ENCODE results near the gene AP5S1.
"Not testable (repeated sequence)": the region's sequence is repeated elsewhere in the genome, so short reads cannot be mapped to it uniquely, and the experiment has no call there.

Gene AP5S1

GRCh38 chr20:3804254-3804751 lies 16.0 kb upstream of the AP5S1 start:
- in situ Hi-C loops (cut with MboI; ENCODE audit: low sequenced_read_pairs), result no loop called here

GRCh38 chr20:3804781-3805180 lies 15.6 kb upstream of the AP5S1 start:
- in situ Hi-C loops (cut with MboI; ENCODE audit: low sequenced_read_pairs), result no loop called here

- in situ Hi-C loops (cut with MboI; ENCODE audit: low sequenced_read_pairs), result no loop called here
Measured at GRCh38 chr20:3808544-3808943, 11.8 kb upstream of the AP5S1 start.

GRCh38 chr20:3811467-3812258 lies 8.7 kb upstream of the AP5S1 start:
- in situ Hi-C loops (cut with MboI; ENCODE audit: low sequenced_read_pairs), result no loop called here

DNA sequence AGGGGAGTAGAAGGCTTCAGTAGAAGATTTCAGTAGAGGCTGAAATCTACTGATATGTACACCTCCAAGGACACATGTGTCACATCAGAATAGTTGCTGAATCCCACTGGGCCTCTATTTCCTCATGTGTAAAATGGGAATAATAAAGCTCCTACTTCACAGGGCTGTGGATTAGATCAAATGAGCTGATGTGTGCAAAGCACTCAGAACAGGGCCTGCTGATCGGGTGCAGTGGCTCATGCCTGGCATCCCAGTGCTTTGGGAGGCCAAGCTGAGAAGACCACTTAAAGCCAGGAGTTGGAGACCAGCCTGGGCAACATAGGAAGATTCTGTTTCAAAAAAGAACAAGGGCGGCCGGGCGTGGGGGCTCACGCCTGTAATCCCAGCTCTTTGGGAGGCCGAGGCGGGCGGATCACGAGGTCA lies 8.1 kb upstream of the AP5S1 start:
- in situ Hi-C loops (cut with MboI; ENCODE audit: low sequenced_read_pairs), result no loop called here

- in situ Hi-C loops (cut with MboI; ENCODE audit: low sequenced_read_pairs), result no loop called here
Measured at GRCh38 chr20:3812975-3813847, 7.1 kb upstream of the AP5S1 start.

DNA sequence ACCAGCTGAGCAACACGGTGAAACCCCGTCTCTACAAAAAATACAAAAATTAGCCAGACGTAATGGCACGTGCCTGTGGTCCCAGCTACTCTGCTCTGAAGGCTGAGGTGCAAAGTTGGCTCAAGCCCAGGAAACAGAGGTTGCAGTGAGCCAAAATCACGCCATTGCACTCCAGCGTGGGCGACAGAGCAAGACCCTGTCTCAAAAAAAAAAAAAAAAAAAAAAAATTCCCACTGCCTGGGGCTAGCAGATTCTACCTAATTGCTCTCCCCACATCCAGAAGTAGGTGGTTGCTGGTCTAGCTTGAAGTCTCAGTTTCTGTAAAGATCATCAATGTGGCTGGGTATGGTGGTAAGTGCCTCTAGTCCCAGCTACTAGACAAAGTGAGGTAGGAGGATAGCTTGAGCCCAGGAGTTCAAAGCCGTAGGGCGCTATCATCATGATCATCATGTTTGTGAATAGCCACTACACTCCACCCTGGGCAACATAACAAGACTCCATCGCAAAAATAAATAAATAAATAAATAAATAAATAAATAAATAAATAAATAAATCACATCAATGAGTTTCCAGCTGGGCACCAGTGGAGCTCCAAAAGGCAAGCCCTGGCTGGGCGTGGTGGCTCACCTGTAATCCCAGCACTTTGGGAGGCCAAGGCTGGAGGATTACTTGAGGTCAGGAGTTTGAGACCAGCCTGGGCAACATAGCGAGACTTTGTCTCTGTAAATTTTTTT lies 6.3 kb upstream of the AP5S1 start:
- in situ Hi-C loops (cut with MboI; ENCODE audit: low sequenced_read_pairs), result no loop called here

DNA sequence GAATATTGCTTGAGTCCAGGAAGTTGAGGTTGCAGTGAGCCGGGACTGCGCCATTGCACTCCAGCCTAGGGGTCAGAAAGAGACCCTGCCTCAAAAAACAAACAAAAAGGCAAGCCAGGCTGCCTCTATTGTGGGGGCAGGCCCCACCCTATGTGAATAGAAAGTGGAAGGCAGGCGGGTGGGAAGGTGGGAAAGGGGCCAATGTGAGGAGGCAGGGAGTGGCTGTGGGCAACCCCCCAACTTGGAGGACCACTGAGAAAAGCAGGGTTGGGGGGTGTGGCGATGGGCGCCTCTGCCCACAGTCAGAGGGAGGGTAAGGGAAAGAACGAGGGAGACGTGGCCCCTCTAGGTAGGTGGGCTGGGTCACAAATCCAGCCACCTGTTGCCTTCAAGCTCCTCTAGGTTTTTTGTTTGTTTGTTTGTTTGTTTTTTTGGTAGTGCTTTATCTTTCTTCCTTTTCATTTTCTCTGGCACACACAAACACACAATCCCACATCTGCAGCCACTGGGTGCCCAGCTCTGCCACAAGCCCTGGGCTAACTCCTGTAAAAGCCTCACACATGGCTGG lies 5.3 kb upstream of the AP5S1 start:
- in situ Hi-C loops (cut with MboI; ENCODE audit: low sequenced_read_pairs), result no loop called here

DNA sequence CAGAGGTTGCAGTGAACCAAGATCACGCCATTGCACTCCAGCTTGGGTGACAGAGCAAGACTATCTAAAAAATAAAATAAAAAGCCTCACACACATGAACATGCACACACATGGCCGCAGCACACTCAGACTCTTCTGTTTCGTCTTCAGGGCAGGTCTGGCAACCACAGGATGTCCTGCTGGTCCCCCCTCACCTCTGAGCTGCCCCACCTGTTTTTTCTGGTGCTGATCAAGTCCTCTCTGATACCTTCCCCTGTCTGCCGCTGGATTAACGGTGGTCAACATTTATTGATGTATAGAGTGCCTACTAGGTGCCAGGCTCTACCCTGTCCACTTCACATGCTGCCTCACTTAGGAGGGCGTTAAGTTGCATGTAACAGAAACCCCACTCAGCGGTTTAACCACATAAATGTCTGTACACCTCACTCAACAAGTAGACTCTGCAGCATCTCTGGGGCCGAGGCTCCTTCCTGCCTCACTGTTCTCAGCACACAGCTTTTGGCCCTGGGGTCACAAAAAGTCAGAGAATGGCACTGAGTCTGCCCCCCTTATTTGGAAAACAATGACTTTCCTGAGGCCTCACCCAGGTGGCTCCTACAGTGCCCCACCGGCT lies 4.5 kb upstream of the AP5S1 start:
- in situ Hi-C loops (cut with MboI; ENCODE audit: low sequenced_read_pairs), result no loop called here

DNA sequence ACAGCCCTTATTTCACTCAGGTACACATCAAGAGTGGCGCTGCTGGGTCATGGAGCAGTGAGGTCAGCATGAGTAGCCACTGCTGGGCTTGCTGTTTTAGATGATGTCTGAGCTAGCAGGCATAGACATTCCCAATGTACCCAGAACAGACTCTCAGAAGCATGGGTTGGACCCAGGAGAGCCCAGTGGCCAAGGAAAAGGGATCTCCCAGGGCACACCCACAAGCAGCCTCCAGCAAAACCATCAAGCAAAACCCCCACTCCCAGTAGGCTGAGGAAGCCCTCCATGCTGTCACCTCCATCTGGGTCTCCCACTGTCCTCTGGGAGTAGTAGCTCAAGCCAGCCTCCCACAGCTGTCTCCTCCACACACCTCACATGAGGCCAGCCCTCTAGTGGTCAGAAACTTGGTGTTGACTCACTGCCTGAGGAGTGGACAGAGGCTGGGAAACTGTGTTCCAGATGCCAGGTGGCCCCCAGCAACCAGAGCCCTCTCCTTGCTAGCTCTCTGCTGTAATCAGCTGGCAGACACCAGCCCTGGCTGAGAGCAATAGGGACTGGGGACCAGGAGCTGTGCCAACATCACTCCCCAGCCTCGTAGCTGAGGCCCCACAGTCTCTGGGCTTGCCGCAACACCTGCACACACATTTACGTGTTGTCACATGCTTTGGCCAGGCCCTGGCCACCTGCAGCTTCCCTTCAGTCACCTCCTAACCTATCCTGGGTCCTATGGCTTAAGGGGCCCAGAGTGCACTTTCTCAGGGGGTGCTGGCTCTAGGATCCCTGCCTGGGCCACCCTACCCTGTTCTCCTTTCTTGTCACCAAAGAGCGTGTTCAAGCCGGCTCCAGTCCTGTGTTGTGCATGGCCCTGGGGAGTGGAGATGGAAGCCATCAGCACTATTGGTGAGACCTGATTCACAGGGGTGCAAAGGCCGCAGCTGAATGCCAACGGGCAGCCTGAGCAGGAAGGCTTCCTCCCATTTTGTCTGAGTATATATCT lies 1.9 kb upstream of the AP5S1 start:
- in situ Hi-C loops (cut with MboI; ENCODE audit: low sequenced_read_pairs), result no loop called here

DNA sequence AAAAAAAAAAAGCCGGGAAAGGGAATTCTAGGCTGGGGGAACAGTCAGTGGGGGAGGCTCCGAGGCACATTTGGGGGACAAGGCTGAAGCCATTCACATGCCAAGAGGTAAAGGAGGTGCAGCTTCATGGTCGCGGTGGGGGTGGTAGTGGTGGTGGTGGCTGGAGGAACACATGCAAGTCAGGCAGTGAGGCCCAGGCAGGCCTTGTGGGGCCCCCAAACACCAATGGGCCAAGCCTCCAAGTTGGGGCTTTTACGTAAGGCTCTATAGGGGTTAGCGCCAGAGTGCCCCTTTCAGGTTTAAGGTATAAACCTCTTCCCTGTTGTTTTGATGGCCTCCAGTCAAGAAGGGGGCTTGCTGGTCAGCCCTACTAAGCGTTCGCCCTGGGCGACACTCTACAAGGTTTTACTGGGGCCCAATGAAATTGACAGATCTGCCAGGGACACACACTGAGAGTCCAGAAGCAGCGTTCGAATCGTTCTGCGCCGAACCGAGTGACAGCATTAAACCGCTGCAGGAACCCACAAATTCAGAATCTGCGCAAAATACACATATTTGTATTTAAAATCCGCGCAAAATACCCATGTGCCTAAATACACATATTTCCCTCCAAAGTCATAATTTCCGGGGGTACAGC lies 818 bp upstream of the AP5S1 start:
- in situ Hi-C loops (cut with MboI; ENCODE audit: low sequenced_read_pairs), result no loop called here

DNA sequence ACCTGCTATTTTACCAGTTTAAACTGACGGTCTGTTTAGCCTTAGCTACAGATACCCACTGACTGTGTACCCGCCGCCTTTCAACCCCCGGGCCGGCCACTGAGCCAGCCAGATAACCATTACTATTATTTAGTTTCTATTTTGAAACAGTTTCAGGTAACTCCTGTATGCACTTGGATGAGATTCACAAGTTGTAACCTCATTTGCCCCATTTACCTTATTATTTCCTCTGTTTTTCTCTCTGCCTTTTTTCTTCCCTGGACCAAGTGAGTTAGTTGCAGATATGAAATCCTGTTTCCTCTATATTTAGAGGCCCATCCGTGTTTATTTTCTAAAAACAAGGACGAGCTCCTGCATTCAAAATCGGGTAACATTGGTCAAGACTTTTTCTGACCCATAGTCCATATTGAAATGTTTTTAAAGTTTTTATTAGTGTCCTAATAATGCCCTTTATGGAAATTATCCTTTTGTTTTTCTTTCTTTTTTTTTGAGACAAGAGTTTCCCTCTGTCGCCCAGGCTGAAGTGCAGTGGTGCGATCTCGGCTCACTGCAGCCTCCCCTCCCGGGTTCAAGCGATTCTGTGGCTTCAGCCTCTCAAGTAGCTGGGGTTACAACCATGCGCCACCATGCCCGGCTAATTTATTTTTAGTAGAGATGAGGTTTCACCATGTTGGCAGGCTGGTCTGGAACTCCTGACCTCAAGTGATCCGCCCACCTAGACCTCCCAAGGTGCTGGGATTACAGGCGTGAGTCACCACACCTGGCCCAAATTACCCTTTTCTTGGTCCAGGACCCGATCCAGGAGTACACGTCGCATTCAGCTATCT lies 767 bp downstream of the AP5S1 start:
- in situ Hi-C loops (cut with MboI; ENCODE audit: low sequenced_read_pairs), result no loop called here

DNA sequence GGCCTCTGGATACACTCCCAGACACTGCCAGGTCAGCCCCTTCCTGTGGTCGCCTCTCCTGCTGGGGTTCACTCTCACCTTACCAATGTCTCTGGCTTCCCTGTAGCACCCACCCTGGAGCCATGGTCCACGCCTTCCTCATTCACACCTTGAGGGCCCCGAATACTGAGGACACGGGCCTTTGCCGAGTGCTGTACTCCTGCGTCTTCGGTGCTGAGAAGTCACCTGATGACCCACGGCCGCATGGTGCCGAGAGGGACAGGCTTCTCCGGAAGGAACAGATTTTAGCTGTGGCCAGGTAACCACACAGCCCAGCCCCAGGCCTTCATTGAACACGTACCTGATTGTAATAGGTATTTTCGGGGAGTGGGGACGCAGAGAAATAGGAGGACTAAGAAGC lies 1.6 kb downstream of the AP5S1 start:
- in situ Hi-C loops (cut with MboI; ENCODE audit: low sequenced_read_pairs), result no loop called here

GRCh38 chr20:3823881-3824280 lies 3.5 kb downstream of the AP5S1 start:
- in situ Hi-C loops (cut with MboI; ENCODE audit: low sequenced_read_pairs), result no loop called here

DNA sequence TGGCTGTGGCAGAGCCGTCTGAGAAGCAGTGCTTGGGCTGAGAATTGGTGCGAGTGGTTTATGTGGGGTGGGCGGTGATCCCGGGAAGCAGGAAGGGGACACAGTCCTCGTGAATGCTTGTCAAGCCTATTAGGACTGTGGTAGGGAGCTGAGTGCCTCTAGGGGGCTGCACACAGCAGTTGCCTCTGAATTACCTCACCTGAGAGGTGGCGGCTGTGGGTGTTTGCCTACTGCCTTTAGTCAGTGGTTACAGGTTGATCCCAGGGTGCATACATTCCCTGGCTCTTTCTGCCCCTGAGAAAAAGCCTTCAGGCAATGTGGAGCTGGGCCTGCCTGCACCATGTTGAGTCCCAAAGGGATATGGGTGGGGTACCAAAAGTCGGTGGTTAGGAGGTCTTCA lies 5.2 kb downstream of the AP5S1 start:
- in situ Hi-C loops (cut with MboI; ENCODE audit: low sequenced_read_pairs), result no loop called here

- in situ Hi-C loops (cut with MboI; ENCODE audit: low sequenced_read_pairs), result no loop called here
Measured at GRCh38 chr20:3826420-3826819, 6.1 kb downstream of the AP5S1 start.

DNA sequence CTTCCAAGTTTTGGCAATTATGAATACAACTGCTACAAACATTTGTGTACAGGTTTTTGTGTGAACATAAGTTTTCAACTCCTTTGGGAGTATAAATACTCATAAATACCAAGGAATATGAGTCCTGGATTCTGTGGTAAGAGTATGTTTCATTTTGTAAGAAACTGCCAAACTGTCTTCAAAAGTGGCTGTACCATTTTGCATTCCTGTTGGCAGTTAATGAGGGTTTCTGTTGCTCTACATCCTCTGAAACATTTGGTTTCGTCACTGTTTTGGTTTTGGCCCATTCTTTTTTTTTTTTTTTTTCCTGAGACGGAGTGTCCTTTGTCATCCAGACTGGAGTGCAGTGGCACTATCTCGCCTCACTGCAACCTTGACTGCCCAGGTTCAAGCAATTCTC lies 8.5 kb downstream of the AP5S1 start:
- in situ Hi-C loops (cut with MboI; ENCODE audit: low sequenced_read_pairs), result no loop called here

GRCh38 chr20:3829891-3830290 lies 9.5 kb downstream of the AP5S1 start:
- in situ Hi-C loops (cut with MboI; ENCODE audit: low sequenced_read_pairs), result not testable (repeated sequence)
